Amygdala (tissue), 56 donors: ENCODE measurements around the gene TMPRSS12.
"Not testable (repeated sequence)": the region's sequence is repeated elsewhere in the genome, so short reads cannot be mapped to it uniquely, and the experiment has no call there.

ENCODE experiments used
- DNase-seq, 56 donors: peaks; one replicate each; lab custom pipeline; 2025; lab: John Stamatoyannopoulos, UW

Gene TMPRSS12

DNA sequence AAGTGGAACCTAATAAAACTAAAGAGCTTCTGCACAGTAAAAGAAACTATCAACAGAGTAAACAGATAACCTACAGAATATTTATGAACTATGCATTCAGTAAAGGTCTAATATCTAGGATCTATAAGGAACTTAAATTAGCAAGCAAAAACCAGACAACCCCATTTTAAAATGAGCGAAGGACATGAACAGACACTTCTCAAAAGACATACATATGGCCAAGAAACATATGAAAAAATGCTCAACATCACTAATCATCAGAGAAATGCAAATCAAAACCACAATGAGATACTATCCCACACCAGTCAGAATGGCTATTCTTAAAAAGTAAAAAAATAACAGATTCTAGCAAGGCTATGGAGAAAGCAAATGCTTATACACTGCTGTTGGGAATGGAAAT is 12.5 kb downstream of the TMPRSS12 start:
- DNase-seq: not testable (repeated sequence)

DNA sequence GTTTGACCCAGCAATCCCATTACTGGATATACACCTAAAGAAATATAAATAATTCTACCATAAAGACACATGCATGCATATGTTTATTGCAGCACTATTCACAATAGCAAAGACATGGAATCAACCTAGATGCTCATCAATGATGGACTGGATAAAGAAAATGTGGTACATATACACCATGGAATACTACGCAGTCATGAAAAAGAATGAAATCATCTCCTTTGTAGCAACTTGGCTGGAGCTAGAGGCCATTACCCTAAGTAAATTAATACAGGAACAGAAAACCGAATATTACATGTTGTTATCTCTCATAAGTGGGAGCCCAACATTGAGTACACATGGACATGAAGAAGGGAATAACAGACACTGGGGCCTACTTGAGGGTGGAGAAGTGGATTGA is 13.0 kb downstream of the TMPRSS12 start:
- DNase-seq: not testable (repeated sequence)

DNA sequence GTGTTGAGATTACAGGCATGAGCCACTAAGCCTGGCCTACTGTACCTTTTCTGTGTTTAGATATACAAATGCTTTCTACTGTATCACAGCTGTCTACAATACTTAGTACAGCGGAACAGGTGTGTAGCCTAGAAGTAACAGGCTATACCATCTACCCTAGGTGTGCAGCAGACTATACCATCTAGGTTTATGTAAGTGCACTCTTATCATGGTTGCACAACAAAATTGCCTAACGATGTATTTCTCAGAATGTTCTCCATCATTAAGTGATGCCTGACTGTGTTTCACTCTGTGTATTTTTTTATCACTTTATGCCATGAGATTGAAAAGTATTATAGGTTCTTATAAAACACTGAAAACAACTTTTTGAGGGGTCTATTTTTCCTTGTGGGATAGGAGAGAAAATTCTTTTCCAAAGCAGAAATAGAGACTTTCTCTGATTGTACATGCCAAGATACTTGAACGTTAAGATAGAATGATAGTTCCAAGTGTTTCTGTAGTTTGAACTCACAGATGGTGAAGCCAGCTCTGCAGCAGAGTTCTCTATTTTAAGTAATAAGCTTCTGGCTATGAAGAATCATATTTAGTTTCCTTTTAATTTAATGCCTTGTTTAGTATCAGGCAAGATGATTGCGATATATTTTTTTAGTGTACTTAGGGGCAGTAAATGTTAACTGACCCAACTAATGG is 17.0 kb downstream of the TMPRSS12 start:
- no peak for DNase-seq

DNA sequence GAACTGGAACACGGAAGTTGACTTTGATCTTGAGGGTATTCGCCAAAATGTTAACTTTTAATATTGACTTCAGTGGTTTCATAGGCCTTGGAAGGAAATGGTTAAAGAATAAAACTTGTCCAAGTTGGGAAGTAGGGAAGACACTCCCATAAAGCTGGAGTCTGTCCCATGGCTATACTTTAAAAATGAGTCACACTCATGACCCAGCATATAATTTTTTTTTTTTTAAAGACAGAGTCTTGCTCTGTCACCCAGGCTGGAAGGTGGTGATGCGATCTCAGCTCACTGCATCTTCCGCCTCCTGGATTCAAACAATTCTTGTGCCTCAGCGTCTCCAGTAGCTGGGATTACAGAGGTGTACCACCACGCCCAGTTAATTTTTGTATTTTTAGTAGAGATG is 19.6 kb downstream of the TMPRSS12 start:
- no peak for DNase-seq

DNA sequence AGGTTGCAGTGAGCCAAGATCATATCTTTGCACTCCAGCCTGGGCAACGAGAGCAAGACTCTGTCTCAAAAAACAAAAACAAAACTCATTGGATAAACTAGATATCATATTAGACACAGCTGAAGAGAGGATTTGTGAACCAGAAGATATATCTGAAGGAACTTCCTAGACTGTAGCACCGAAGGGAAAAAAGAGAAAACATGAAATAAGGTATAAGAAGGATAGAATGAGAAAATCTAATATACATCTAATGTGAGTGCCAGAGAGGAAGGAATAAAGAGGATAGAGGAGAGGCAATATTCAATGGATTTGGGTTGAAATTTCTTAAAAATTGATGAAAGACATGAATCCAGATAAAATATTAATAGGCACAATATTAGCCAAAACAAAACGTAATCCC is 22.5 kb downstream of the TMPRSS12 start:
- no peak for DNase-seq

DNA sequence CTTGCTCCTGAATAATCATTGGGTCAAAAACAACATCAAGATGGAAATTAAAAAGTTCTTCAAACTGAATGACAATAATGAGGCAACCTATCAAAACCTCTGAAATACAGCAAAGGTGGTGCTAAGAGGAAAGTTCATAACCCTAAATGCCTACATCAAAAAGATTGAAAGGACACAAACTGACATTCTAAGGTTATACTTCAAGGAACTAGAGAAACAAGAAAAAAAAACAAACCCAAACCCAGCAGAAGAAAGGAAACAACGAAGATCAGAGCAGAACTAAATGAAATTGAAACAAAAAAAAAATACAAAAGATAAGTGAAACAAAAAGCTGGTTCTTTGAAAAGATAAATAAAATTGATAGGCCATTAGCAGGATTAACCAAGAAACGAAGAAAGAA is 26.2 kb downstream of the TMPRSS12 start:
- not testable (repeated sequence) for DNase-seq

DNA sequence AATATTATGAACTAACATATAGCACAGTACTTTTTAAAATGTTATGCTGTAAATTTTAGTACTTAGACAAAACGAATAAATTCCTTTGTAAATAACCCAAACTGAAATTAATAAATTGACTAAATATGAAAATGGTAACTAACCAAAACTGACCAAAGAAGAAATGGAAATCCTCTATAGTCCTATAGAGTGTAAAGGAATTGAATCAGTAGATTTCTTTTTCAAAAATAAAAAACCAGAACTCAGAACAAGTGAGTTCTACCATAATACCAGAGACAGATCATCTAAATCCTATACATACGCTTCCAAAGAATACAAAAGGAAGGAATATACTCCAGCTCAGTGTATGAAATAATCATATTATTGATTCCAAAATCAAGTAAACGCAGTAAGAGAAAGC is 39.8 kb downstream of the TMPRSS12 start:
- DNase-seq: no peak

DNA sequence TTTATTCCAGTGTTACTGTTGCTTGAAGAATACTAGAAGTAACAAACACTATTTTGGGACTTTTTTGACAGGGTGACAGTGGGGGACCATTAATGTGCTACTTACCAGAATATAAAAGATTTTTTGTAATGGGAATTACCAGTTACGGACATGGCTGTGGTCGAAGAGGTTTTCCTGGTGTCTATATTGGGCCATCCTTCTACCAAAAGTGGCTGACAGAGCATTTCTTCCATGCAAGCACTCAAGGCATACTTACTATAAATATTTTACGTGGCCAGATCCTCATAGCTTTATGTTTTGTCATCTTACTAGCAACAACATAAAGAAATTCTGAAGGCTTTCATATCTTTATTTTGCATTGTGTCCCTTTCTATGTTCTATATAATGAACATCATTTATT is 44.5 kb downstream of the TMPRSS12 start:
- DNase-seq: no peak

DNA sequence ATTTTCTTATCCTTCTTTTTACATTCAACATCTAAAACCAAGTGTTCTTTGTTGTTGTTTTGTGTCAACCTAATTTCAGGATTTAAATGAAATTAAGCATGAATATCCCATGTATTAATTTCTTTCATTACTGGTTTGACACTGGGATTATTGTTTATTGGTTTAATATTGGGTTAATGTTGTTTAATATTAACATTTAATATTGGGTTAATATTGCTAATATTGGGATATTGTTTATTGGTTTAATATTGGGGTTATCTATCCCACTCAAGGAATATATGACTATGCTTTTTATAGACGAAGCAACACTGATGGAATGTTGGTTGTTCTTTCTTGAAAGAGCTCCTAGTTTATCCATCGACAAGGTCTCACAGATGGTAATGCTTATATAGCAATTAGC is 45.9 kb downstream of the TMPRSS12 start:
- DNase-seq: no peak

DNA sequence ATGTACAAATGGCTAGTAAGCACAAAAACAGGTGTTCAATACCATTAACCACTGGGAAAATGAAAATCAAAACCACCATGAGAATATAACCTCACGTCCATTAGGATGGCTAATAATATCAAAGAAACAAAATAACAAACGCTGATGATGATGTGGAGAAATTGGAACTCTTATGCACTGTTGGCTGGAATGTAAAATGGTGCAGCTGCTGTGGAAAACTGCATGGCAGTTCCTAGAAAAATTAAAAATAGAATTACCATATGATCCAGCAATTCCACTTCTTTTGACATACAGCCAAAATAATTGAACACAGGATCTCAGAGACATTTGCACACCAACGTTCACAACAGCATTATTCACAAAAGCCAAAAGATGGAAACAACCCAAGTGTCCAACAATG is 51.5 kb downstream of the TMPRSS12 start:
- DNase-seq: no peak

DNA sequence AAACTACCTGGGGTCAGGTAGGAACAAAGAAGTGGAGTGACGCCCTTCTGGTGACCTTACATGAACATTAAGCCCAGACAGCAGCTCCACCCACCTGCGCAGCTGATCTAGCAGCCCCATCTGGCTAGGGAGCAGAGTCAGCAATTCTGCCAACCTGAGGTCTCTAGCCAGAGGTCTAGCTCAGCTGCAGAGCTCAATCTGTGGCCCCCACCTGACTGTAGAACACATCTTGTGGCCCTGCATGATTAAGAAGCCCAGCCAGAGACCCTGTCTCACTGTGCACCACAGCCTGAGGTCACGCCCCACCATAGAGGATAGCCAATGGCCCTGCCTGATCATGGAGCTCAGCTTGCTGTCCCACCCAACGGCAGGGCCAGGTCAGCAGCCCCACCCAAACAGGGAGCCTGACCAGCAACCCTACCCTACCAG is 59.0 kb downstream of the TMPRSS12 start:
- DNase-seq: no peak

DNA sequence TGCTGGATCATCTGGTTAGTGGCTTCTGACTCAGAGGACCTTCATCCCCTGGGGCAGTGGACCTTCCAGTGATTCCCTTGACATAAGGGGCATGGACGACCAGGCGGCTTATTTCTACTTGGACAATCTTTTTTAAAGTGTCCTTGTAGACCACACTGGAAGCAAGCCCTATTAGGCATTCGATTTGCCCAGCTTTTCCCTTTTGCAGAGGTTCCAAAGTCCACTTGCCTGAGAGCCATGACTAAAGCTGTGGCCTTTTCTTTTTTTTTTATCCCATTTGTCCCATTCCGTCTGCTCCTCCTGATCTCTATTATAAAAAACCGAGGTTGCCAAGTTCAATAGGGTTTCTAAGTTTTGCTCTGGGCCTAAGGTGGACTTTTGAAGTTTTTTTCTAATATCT is 65.8 kb downstream of the TMPRSS12 start:
- not testable (repeated sequence) for DNase-seq

DNA sequence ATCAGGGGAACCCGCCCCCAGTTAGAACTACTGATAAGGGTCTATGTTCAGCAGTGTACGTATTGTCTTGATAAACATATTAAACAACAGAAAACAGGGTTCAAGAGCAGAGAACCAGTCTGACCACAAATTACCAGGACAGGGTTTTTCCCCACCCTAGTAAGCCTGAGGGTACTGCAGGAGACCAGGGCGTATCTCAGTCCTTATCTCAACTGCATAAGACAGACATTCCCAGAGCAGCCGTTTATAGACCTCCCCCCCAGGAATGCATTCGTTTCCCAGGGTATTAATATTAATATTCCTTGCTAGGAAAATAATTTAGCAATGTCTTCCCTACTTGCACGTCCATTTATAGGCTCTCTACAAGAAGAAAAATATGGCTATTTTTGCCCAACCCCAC is 69.6 kb downstream of the TMPRSS12 start:
- DNase-seq: not testable (repeated sequence)

DNA sequence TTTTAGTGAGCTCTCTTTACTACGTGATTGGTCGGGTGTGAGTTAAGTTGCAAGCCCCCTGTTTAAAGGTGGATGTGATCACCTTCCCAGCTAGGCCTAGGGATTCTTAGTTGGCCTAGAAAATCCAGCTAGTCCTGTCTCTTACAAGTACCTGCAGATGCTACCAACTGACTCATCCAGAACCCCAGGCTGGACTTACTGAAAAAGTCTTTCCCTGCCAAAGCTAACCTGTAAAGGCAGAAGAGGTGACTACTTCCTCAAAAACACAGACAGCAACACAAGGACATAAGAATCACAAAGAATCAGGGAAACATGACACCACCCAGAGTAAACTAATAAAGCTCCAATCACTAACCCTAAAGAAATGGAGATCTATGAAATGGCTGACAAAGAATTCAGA is 70.5 kb downstream of the TMPRSS12 start:
- DNase-seq: no peak

DNA sequence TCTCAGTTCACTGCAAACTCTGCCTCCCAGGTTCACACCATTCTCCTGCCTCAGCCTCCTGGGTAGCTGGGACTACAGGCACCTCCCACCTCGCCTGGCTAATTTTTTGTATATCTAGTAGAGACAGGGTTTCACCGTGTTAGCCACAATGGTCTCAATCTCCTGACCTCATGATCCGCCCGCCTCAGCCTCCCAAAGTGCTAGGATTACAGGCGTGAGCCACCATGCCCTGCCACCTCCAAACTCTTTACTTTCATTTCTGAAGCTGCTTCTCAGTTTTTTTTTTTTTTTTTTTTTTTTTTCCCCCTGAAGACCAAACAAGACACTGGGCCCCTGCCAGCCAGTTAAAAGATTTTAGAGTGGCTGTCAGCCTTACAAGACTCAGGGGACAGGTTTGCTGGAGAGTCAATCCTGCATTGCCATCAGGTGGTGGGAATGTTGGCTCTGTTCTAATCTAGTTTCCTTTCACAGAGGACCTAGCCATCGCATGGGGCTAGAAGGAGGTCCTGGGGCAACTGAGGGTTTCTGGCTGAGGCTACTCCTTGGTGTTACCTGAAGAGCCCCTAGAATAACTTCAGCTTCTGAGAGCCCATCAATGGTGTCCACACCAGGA is 72.3 kb downstream of the TMPRSS12 start:
- no peak for DNase-seq

DNA sequence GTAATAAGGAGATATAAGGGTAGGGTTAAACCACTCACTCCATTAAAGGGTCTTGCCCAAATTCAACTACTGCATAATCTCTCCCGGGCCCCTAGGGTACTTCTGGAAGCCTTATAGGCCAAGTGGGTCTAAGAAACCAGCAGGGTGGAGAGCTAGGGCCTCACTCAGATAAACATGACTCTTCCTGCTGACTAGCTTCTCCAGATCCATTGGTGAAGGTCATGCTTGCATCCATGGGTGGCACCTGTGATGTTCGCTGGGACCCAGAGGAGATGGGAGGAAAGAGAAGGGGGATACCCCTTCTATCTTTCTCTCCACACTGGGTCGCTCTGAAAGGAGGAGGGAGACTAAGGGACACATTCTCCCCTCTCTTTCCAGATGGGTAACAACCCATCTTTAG is 73.6 kb downstream of the TMPRSS12 start:
- DNase-seq: no peak

DNA sequence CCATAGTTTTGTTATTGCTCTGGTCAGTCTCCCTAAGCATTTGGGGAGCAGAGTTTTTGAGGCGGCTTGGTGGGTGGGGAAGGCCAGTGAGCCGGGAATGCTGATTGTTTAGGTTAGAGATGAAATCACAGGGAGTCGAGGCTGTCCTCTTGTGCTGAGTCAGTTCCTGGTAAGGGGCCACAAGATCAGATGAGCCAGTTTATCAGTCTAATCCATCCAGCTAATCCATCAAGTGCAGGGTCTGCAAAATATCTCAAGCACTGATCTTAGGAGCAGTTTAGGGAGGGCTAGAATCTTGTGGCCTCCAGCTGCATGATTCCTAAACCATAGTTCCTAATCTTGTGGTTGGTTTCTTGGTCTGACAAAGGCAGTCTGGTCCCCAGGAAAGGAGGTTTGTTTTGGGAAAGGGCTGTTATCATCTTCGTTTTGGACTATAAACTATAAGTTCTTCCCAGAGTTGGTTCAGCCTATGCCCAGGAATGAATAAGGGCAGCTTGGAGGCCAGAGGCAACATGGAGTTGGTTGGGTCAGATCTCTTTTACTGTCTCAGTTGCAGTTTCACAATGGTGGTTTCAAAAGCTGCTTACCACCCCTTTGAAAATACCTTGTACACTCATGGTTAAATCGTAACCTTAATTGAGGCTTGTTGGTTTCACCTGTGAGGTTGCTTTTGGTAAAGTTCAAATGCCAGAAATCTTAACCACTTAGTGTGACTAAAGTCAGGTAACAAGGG is 76.0 kb downstream of the TMPRSS12 start:
- no peak for DNase-seq

DNA sequence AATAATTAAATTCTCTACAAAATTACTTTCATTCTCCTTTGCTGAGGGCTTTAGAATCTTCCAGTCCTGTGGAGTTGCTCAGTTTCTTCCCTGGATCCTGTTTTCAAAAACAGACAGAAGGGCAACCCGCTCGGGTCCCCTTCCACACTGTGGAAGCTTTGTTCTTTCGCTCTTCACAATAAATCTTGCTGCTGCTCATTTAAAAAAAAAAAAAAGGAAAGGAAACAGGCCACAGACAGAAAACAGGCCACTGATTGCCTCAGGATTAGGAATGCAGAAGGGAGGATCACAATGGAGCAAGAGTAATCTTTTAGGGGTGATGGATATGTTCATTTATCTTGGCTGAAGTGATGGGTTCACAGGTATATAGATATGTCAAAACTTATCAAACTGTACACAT is 80.1 kb downstream of the TMPRSS12 start:
- peak in 1 of 56 donors; percentile 20 for DNase-seq

DNA sequence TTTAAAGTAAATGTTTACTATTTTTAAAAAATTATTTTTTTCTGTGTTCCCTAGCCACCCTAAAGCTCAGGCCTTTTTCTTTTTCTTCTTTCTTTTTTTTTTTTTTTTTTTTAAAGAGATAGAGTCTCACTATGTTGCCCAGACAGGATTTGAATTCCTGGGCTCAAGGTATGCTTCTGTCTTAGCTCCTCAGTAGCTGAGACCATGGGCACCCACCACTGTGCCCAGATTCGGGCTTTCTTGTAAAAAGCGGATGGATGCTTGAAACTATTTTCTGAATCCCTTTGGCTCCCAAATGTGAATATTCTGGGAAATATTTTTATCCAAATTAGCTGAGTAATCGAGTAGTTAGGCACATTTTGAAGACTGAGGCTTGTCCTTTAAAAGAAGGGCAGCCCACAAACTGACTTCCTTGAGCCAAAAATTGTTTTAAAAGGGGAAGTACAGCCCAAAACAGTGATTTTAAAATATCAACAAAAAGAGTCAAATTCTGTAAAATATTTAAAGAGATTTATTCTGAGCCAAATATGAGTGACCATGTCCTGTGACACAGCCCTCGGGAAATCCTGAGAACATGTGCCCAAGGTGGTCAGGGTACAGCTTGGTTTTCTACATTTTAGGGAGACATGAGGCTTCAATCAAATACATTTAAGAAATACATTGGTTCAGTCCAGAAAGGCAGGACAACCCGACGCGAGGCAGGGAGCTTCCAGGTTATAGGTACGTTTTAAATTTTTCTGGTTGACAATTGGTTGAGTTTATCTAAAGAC is 80.8 kb downstream of the TMPRSS12 start:
- no peak for DNase-seq

DNA sequence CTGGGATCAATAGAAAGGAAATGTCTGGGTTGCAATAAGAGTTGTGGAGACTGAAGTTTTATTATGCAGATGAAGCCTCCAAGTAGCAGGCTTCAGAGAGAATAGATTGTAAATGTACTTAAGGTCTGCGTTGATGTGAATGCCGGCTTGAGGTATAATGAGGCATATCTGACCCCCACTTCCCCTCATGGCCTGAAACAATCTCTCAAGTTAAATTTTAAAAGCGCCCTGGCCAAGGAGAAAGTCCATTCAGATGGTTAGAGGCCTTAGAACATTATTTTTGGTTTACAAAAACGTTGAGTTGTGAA is 81.4 kb downstream of the TMPRSS12 start:
- no peak for DNase-seq
